ENCODE measurements around the gene KCNH5. TPM values are rescaled to one million over a fixed set of nuclear protein-coding genes. Genes with fewer than 3 reads are reported as not detected.

The KCNH5 gene
- polyA plus RNA-seq, 1 donor (not counting 4 experiments of a cell fraction or from before 2014, with no cell fraction given): 0.04 TPM

GRCh38 chr14:62776300-62776699, 269.0 kb downstream of the KCNH5 start:
- H3K27ac ChIP-seq (ENCODE audit: control insufficient read depth, insufficient read depth, low read length): no peak overlapping the region
- no peak overlapping the region for H3K9ac ChIP-seq (ENCODE audit: control insufficient read depth, extremely low read depth, insufficient read depth, low read length)
- no peak overlapping the region for H2AFZ ChIP-seq (ENCODE audit: control insufficient read depth, low read length)
- H4K20me1 ChIP-seq (ENCODE audit: control insufficient read depth, extremely low read depth, insufficient read depth, low read length): no peaks in the 10 kb centered on the region
- FAIRE-seq (no peak), DNase-seq (ENCODE audit: low read depth, low spot score) (no peak)
- H3K27me3 ChIP-seq (ENCODE audit: control insufficient read depth, extremely low read depth, insufficient read depth, low read length): no peaks in the 10 kb centered on the region
- no peaks in the 10 kb centered on the region for H3K4me1 ChIP-seq (ENCODE audit: control insufficient read depth, extremely low read depth, insufficient read depth, low read length)
- no peaks in the 10 kb centered on the region for H3K79me2 ChIP-seq (ENCODE audit: control insufficient read depth, insufficient read depth, low read length)
- H3K4me2 ChIP-seq (ENCODE audit: control insufficient read depth, extremely low read depth, insufficient read depth, low read depth, low read length): no peak overlapping the region
- no peaks in the 10 kb centered on the region for H3K36me3 ChIP-seq (ENCODE audit: control insufficient read depth in 2 of 2, extremely low read depth in 1 of 2, insufficient read depth in 2 of 2, low read length in 2 of 2)
- H3K4me3 ChIP-seq (ENCODE audit: control insufficient read depth in 2 of 3, extremely low read depth in 1 of 3, insufficient read depth in 2 of 3, low read depth in 1 of 3, low read length in 3 of 3): no peak overlapping the region
- dilution Hi-C loops (cut with MboI; ENCODE audit: extremely low pct_ligation_motif_present, low sequenced_read_pairs): no loop called here
- no peaks in the 10 kb centered on the region for H3K9me3 ChIP-seq (ENCODE audit: control insufficient read depth, low read depth, low read length)
- no peak for TF ChIP-seq EZH2 (IDR thresholded peaks at IDR 0.05; ENCODE audit: low read length)
- TF ChIP-seq, protein P1, sequence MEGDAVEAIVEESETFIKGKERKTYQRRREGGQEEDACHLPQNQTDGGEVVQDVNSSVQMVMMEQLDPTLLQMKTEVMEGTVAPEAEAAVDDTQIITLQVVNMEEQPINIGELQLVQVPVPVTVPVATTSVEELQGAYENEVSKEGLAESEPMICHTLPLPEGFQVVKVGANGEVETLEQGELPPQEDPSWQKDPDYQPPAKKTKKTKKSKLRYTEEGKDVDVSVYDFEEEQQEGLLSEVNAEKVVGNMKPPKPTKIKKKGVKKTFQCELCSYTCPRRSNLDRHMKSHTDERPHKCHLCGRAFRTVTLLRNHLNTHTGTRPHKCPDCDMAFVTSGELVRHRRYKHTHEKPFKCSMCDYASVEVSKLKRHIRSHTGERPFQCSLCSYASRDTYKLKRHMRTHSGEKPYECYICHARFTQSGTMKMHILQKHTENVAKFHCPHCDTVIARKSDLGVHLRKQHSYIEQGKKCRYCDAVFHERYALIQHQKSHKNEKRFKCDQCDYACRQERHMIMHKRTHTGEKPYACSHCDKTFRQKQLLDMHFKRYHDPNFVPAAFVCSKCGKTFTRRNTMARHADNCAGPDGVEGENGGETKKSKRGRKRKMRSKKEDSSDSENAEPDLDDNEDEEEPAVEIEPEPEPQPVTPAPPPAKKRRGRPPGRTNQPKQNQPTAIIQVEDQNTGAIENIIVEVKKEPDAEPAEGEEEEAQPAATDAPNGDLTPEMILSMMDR (optimal IDR thresholded peaks at IDR 0.05 in 1 of 3, IDR thresholded peaks at IDR 0.05 in 1 of 3, conservative IDR thresholded peaks at IDR 0.05 in 1 of 3; ENCODE audit: extremely low read depth in 1 of 3, insufficient read depth in 2 of 3, low read length in 3 of 3): no peak
- H3K9me1 ChIP-seq (ENCODE audit: control insufficient read depth, extremely low read depth, insufficient read depth, low read length): no peaks in the 10 kb centered on the region

DNA sequence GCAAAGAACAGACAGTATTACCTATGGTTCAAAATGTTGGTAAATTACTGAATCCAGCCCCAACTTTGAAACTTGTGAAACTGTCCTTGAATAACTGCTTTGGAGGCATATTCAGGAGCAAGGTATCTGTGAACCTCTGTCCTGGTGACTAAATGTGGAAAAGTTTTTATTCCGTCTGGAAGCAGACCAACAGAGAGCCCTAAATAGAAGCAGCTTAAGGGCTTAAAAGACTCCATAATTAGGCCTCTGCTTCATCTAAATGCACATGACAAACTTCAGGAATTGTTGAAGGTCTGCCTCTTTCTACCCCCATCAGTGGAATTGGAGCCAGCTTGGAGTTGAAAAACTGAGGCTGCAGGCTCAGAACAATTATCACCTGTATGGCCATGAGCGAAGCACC, 276.5 kb downstream of the KCNH5 start:
- Histone ChIP-seq H3K4me1 (ENCODE audit: control insufficient read depth, extremely low read depth, insufficient read depth, low read length) (no peaks in the 10 kb centered on the region), H2AFZ (ENCODE audit: control insufficient read depth, low read length) (no peak overlapping the region), H3K9ac (ENCODE audit: control insufficient read depth, extremely low read depth, insufficient read depth, low read length) (no peak overlapping the region), H3K4me3 (ENCODE audit: control insufficient read depth in 2 of 3, extremely low read depth in 1 of 3, insufficient read depth in 2 of 3, low read depth in 1 of 3, low read length in 3 of 3) (no peak overlapping the region), H3K79me2 (ENCODE audit: control insufficient read depth, insufficient read depth, low read length) (no peaks in the 10 kb centered on the region), H3K4me2 (ENCODE audit: control insufficient read depth, extremely low read depth, insufficient read depth, low read depth, low read length) (no peak overlapping the region), H3K27me3 (ENCODE audit: control insufficient read depth, extremely low read depth, insufficient read depth, low read length) (no peaks in the 10 kb centered on the region), H3K9me3 (ENCODE audit: control insufficient read depth, low read depth, low read length) (no peaks in the 10 kb centered on the region), H4K20me1 (ENCODE audit: control insufficient read depth, extremely low read depth, insufficient read depth, low read length) (no peaks in the 10 kb centered on the region), H3K9me1 (ENCODE audit: control insufficient read depth, extremely low read depth, insufficient read depth, low read length) (no peaks in the 10 kb centered on the region), H3K36me3 (ENCODE audit: control insufficient read depth in 2 of 2, extremely low read depth in 1 of 2, insufficient read depth in 2 of 2, low read length in 2 of 2) (no peaks in the 10 kb centered on the region), H3K27ac (ENCODE audit: control insufficient read depth, insufficient read depth, low read length) (no peak overlapping the region)
- TF ChIP-seq EZH2 (IDR thresholded peaks at IDR 0.05; ENCODE audit: low read length): no peak
- TF ChIP-seq, protein P1 (optimal IDR thresholded peaks at IDR 0.05 in 1 of 3, IDR thresholded peaks at IDR 0.05 in 1 of 3, conservative IDR thresholded peaks at IDR 0.05 in 1 of 3; ENCODE audit: extremely low read depth in 1 of 3, insufficient read depth in 2 of 3, low read length in 3 of 3): no peak
- dilution Hi-C loops (cut with MboI; ENCODE audit: extremely low pct_ligation_motif_present, low sequenced_read_pairs): no loop called here
- FAIRE-seq (no peak), DNase-seq (ENCODE audit: low read depth, low spot score) (no peak)

Data from keratinocyte (primary cell).